GM21515 (cell line): Measurements from ENCODE around the gene ZNF212.
"Not testable (repeated sequence)": the region's sequence is repeated elsewhere in the genome, so short reads cannot be mapped to it uniquely, and the experiment has no call there.

Source experiments
- ATAC-seq: cut with Tn5 transposase; IDR thresholded peaks from one replicate; pipeline ENCODE4 v1.9.1; 2021; ENCODE audit not compliant: unreplicated experiment

Gene ZNF212

DNA sequence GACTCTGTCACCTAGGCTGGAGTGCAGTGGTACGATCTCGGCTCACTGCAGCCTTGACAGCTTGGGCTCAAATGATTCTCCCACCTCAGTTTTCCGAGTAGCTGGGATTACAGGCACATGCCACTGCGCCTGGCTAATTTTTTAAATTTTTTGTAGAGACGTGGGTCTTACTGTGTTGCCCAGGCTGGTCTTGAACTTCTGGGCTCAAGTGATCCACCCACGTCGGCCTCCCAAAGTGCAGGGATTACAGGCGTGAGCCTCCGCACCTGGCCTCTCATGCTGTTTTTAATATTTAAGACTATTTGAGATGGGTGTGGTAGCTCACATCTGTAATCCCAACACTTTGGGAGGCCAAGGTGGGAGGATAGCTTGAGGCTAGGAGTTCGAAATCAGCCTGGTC, 12.1 kb downstream of the ZNF212 start:
- ATAC-seq = not testable (repeated sequence)

- no peak for ATAC-seq
These were observed 12.9 kb downstream of the ZNF212 start for GRCh38 chr7:149252378-149252777.

- ATAC-seq = no peak
These were observed 14.2 kb downstream of the ZNF212 start for GRCh38 chr7:149253665-149254064.

- ATAC-seq = no peak
These were observed 14.9 kb downstream of the ZNF212 start for GRCh38 chr7:149254181-149254858.

DNA sequence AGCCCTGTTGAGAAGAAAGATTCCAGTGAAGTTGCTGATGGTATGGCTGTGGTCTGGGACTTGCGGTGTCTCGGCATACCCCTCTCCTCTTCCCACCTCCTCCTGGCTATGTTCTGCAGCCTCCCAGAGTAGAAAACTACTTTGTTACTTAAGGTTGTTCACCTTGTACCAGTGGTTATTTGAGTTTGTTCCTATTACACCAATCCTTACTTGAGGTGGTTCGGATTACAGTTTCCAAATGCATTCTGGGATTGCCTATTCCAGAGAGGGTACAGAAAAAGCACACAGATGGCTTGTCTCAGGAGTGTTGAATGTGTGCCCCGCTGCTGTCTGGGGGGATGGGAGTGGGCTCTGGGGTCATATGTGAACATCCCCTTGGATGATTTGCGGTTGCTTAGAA, 15.7 kb downstream of the ZNF212 start:
- no peak for ATAC-seq

- no peak for ATAC-seq
These were observed 17.1 kb downstream of the ZNF212 start for GRCh38 chr7:149256568-149256967.

GRCh38 chr7:149257146-149257545, 17.7 kb downstream of the ZNF212 start:
- no peak for ATAC-seq

GRCh38 chr7:149261316-149261828, 21.9 kb downstream of the ZNF212 start:
- no peak for ATAC-seq

DNA sequence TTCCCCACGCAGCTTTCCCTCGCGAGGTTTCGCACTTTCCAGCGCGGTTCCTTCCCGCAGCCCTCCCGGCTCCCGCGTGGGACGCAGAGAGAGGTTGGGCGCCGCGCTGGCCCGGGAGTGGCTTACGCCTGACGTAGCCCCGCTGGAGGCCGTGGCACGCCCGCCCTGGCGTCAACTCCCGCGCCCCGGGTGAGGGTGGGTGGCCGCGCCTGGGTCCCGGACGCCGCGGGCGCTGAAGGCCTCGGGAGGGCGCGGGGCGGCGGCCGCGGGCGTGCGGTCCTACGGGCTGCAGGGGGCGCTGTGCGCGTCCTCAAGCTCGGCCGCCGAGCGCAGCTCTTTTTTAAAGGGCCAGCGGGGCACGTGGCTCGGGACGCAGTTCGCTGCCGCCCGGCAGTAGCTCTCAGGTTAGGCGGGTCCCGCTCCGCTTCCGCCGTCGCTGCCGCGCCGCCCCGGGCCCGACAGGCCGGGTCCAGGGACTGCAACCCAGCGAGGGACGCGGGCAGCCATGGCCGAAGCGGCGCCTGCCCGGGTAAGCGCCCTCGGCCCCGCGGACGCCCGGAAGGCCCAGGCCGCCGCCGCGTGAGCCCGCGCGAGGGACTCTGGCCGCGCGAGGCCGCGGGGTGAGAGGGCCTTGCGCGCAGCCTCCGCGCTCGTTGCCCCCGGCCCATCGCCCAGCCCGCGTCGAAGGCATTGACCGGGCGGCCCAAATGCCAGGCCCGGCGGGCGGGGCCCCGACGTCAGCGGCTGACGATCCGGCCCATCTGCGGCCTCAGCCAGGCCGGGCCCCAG, 22.6 kb downstream of the ZNF212 start, which contains the start of gene ZNF783:
Gene ZNF783 (plus strand): TSS at position 368 of the 789 bp plus-strand sequence. CDS start 138 bp downstream, at position 506.
- ATAC-seq = peak; percentile 83

DNA sequence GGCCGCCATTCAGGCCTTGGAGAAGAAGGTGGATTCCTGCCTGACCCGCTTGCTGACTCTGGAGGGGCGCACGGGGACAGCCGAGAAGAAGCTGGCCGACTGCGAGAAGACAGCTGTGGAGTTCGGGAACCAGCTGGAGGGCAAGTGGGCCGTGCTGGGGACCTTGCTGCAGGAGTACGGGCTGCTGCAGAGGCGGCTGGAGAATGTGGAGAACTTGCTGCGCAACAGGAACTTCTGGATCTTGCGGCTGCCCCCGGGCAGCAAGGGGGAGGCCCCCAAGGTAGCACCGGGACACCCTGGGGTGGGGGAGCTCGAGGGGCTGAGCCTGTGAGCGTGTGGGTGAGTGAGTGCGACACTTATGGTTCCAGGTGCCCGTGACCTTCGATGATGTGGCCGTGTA, 27.0 kb downstream of the ZNF212 start:
- ATAC-seq = no peak

- no peak for ATAC-seq
These were observed 28.3 kb downstream of the ZNF212 start for GRCh38 chr7:149267733-149268132.

- not testable (repeated sequence) for ATAC-seq
These were observed 35.0 kb downstream of the ZNF212 start for GRCh38 chr7:149274424-149274823.

DNA sequence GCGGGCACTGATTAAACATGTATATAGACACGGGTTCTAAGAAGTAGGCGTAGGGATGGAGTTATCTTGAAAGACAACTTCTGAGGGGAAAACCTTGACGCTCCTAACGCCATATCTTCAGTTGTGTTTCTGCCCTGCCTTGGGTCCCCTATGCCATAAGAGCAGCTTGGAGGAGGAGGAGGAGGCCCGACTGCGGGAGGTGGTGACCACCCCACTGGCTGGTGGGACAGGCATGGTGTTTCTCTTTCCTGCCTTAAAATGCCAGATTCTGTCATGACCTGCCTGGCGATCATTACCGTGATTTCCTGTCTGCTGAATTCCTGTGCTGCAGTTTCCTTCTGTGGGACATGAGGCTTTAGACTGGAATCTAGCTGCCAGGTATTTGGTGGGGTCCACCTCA, 38.4 kb downstream of the ZNF212 start:
- no peak for ATAC-seq

GRCh38 chr7:149278396-149278795, 38.9 kb downstream of the ZNF212 start:
- ATAC-seq = no peak

- no peak for ATAC-seq
These were observed 39.8 kb downstream of the ZNF212 start for GRCh38 chr7:149279111-149279743.

DNA sequence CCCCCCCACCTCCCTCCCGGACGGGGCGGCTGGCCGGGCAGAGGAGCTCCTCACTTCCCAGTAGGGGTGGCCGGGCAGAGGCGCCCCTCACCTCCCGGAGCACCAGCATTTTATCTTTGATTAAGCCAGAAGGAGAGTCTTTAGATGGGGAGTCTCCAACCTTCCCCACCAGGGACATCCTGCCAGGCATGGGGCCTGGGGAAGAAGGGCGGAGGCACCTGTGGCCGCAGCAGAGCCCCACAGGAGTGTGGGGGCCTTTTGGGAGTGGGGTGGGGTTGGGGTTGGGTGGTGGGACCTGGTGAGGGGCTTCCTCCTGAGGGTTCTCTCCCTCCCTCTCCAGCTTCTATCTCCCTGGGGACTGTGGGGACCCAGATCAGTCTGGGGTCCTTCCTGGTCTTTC, 40.7 kb downstream of the ZNF212 start:
- ATAC-seq = no peak

DNA sequence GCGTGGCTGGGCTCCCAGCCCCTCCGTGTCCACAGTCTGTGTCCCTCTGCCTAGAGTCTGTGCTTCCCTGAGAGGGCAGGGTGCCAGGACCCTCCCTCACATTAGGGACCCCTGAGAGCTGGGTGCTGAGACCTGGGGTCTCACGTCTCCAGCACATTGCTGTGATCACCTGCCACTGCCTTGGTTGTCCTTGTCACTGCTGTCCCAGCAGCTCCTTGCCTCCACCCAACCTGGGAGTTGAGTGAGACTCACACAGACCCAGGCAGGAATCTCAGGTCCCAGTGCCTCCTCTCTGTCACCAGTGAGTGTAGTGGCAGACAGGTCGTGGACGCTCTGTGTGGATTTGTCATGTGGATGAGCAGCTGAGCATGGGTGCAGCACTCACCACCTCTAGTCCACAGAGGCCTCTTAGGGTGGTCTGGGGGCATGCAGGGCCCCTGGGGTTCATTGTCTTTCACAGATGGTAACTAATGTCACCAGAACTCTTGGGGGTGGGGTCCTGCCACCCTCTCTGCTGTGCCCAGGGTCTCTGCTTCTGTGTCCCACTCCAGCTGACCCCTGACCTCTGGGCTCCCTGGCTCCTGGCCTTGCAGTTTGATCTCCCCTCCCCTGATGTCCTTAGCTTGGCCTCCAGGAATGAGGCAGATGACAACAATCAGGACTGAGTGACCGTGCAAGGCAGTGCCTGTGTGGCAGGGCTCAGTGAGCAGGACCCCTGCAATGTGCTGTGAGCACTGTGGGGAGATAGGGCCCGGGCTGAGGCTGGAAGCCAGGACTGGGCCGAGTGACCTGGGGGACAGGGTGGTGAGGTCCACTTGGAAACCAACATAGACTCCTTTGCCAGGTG, 41.4 kb downstream of the ZNF212 start:
- no peak for ATAC-seq

DNA sequence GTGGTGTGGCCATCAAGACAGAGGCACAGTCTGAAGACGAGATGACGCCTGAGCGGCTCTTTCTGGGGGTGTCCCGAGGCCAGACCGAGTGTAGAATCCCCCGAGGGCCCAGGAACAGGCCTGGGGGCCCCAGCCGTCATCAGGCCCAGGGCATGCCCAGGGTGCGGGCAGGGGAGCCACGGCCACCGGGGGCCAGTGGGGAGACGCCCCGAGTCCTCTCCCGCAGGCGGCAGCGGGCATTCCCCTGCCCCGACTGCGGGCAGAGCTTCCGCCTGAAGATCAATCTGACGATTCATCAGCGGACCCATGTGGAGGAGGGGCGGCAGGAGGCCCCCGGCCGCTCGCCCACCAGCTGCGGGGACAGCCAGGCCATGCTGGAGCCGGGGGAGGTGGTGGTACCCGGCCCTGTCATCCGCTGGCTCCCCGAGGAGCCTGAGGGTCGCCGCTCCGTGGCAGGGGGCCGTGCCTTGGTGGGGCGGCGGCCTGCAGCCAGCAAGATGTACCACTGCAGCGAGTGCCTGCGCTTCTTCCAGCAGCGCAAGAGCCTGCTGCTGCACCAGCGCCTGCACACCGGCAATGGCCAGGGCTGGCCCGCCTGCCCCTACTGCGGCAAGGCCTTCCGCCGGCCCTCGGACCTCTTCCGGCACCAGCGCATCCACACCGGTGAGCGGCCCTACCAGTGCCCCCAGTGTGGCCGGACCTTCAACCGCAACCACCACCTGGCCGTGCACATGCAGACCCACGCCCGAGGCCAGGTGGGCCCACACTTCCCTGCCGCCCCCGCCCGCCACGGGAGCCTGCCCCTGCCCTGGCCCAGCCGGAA, 42.3 kb downstream of the ZNF212 start:
- ATAC-seq = no peak

GRCh38 chr7:149282331-149282655, 42.8 kb downstream of the ZNF212 start:
- no peak for ATAC-seq

GRCh38 chr7:149283321-149283720, 43.9 kb downstream of the ZNF212 start:
- no peak for ATAC-seq
